HPDE6-E6E7 (cell line): Measurements from ENCODE around the gene OR13C8.
"Not testable (repeated sequence)": the region's sequence is repeated elsewhere in the genome, so short reads cannot be mapped to it uniquely, and the experiment has no call there.

ENCODE experiments used
- DNase-seq: peaks from one replicate; pipeline ENCODE4 v3.0.0; 2011; ENCODE audit warnings: missing footprints; ENCODE audit errors: extremely low spot score

The OR13C8 gene

GRCh38 chr9:104568868-104569267, at the start of gene OR13C8:
Gene OR13C8 (plus strand): TSS chr9:104569168. CDS start chr9:104569168, 0 bp downstream.
- DNase-seq: no peak

GRCh38 chr9:104520241-104520640, 48.7 kb upstream of the OR13C8 start:
- DNase-seq: not testable (repeated sequence)

- no peak for DNase-seq
These were observed 41.9 kb upstream of the OR13C8 start, which contains the start of gene OR13C4 for GRCh38 chr9:104527109-104527508. Gene OR13C4 (minus strand): TSS chr9:104527209. CDS start chr9:104527209, 0 bp downstream.

GRCh38 chr9:104536756-104537155, 32.2 kb upstream of the OR13C8 start, which contains the start of gene OR13C3:
Gene OR13C3 (minus strand): TSS chr9:104536856. CDS start chr9:104536723, 133 bp downstream.
- no peak for DNase-seq

GRCh38 chr9:104539275-104539674, 29.7 kb upstream of the OR13C8 start:
- DNase-seq: no peak

GRCh38 chr9:104544644-104545043, 24.3 kb upstream of the OR13C8 start:
- DNase-seq: no peak

GRCh38 chr9:104553261-104553660, 15.7 kb upstream of the OR13C8 start:
- DNase-seq: no peak

- no peak for DNase-seq
These were observed 13.4 kb upstream of the OR13C8 start for GRCh38 chr9:104555521-104555920.

- no peak for DNase-seq
These were observed 11.9 kb upstream of the OR13C8 start for GRCh38 chr9:104556830-104557634.

GRCh38 chr9:104564358-104564757, 4.6 kb upstream of the OR13C8 start:
- DNase-seq: no peak

GRCh38 chr9:104572612-104573011, 3.6 kb downstream of the OR13C8 start:
- no peak for DNase-seq

GRCh38 chr9:104575456-104575855, 6.5 kb downstream of the OR13C8 start:
- DNase-seq: no peak

GRCh38 chr9:104577263-104577662, 8.3 kb downstream of the OR13C8 start:
- no peak for DNase-seq

GRCh38 chr9:104580562-104580961, 11.6 kb downstream of the OR13C8 start:
- DNase-seq: no peak

GRCh38 chr9:104586496-104587180, 17.7 kb downstream of the OR13C8 start:
- DNase-seq: no peak

- DNase-seq: no peak
These were observed 20.7 kb downstream of the OR13C8 start for GRCh38 chr9:104589626-104590025.

- DNase-seq: not testable (repeated sequence)
These were observed 29.8 kb downstream of the OR13C8 start for GRCh38 chr9:104598749-104599148.

- DNase-seq: not testable (repeated sequence)
These were observed 30.3 kb downstream of the OR13C8 start, which contains the start of gene OR13C5 for GRCh38 chr9:104599313-104599712. Gene OR13C5 (minus strand): TSS chr9:104599413. CDS start chr9:104599413, 0 bp downstream.

- DNase-seq: no peak
These were observed 35.8 kb downstream of the OR13C8 start for GRCh38 chr9:104604801-104605200.

GRCh38 chr9:104605527-104605926, 36.6 kb downstream of the OR13C8 start, which contains the start of gene OR13C2:
Gene OR13C2 (minus strand): TSS chr9:104605627. CDS start chr9:104605627, 0 bp downstream.
- DNase-seq: not testable (repeated sequence)

- no peak for DNase-seq
These were observed 37.2 kb downstream of the OR13C8 start for GRCh38 chr9:104606152-104606551.

- no peak for DNase-seq
These were observed 39.4 kb downstream of the OR13C8 start for GRCh38 chr9:104608336-104608735.

- no peak for DNase-seq
These were observed 42.2 kb downstream of the OR13C8 start for GRCh38 chr9:104611213-104611612.
